ENCODE measurements around the gene TIE1. TPM values are rescaled to one million over a fixed set of nuclear protein-coding genes. Genes with fewer than 3 reads are reported as not detected.

Gene TIE1
- total RNA-seq, 4 donors from 2014 or later, result 11.4 to 49.3 (median 30.2) TPM

- Histone ChIP-seq H3K4me3 (no peak overlapping the region), H3K36me3 (no peaks in the 10 kb centered on the region), H3K4me1 (no peaks in the 10 kb centered on the region), H3K27me3 (no peaks in the 10 kb centered on the region), H3K9me3 (no peaks in the 10 kb centered on the region), H3K27ac (no peak overlapping the region)
- 81 to 100% methylated on average over 1 to 4 of the region's 10 CpGs for WGBS, 2 donors (ENCODE audit: low coverage in 1 of 2)
- no peak for ATAC-seq
- TF ChIP-seq POLR2AphosphoS5 (IDR thresholded peaks at IDR 0.05), result no peak
- no peak for TF ChIP-seq EP300 (IDR thresholded peaks at IDR 0.05)
- no peak for TF ChIP-seq CTCF (IDR thresholded peaks at IDR 0.05)
- no peak for TF ChIP-seq POLR2A (IDR thresholded peaks at IDR 0.05)
Observed at GRCh38 chr1:43313771-43314170, 13.0 kb downstream of the TIE1 start.

GRCh38 chr1:43314233-43314632 lies 13.5 kb downstream of the TIE1 start:
- no peak for ATAC-seq
- Histone ChIP-seq H3K9me3 (no peaks in the 10 kb centered on the region), H3K27ac (no peak overlapping the region), H3K4me3 (no peak overlapping the region), H3K4me1 (no peaks in the 10 kb centered on the region), H3K36me3 (no peaks in the 10 kb centered on the region), H3K27me3 (no peaks in the 10 kb centered on the region)
- no peak for TF ChIP-seq EP300 (IDR thresholded peaks at IDR 0.05)
- TF ChIP-seq POLR2A (IDR thresholded peaks at IDR 0.05), result no peak
- TF ChIP-seq CTCF (IDR thresholded peaks at IDR 0.05), result no peak
- no peak for TF ChIP-seq POLR2AphosphoS5 (IDR thresholded peaks at IDR 0.05)
- 90 to 91% methylated on average over 3 of the region's 5 CpGs for WGBS, 2 donors (ENCODE audit: low coverage in 1 of 2)

- H3K4me3 ChIP-seq, result no peak overlapping the region
- H3K9me3 ChIP-seq, result no peaks in the 10 kb centered on the region
- H3K36me3 ChIP-seq, result no peaks in the 10 kb centered on the region
- TF ChIP-seq EP300 (IDR thresholded peaks at IDR 0.05) (no peak), CTCF (IDR thresholded peaks at IDR 0.05) (no peak), POLR2AphosphoS5 (IDR thresholded peaks at IDR 0.05) (no peak), POLR2A (IDR thresholded peaks at IDR 0.05) (no peak)
- no peak for ATAC-seq
- no peaks in the 10 kb centered on the region for H3K27me3 ChIP-seq
- no peaks in the 10 kb centered on the region for H3K4me1 ChIP-seq
- WGBS, 2 donors (ENCODE audit: low coverage in 1 of 2), result 67 to 82% methylated on average over 1 to 3 of the region's 3 CpGs
- H3K27ac ChIP-seq, result no peak overlapping the region
Observed at GRCh38 chr1:43315481-43315880, 14.7 kb downstream of the TIE1 start.

- H3K9me3 ChIP-seq, result no peaks in the 10 kb centered on the region
- no peaks in the 10 kb centered on the region for H3K36me3 ChIP-seq
- H3K27ac ChIP-seq, result no peak overlapping the region
- TF ChIP-seq POLR2AphosphoS5 (IDR thresholded peaks at IDR 0.05) (no peak), CTCF (IDR thresholded peaks at IDR 0.05) (no peak), POLR2A (IDR thresholded peaks at IDR 0.05) (no peak), EP300 (IDR thresholded peaks at IDR 0.05) (no peak)
- ATAC-seq, result no peak
- H3K4me1 ChIP-seq, result no peaks in the 10 kb centered on the region
- 90 to 96% methylated on average over 5 to 8 of the region's 10 CpGs for WGBS, 2 donors (ENCODE audit: low coverage in 1 of 2)
- H3K27me3 ChIP-seq, result no peaks in the 10 kb centered on the region
- no peak overlapping the region for H3K4me3 ChIP-seq
Observed at GRCh38 chr1:43315963-43316737, 15.4 kb downstream of the TIE1 start.

Data from gastroesophageal sphincter (tissue), 4 donors.